ENCODE measurements around the gene RASGRP4. TPM values are rescaled to one million over a fixed set of nuclear protein-coding genes. Genes with fewer than 3 reads are reported as not detected.
"Not testable (repeated sequence)": the region's sequence is repeated elsewhere in the genome, so short reads cannot be mapped to it uniquely, and the experiment has no call there.

The RASGRP4 gene
- total RNA-seq, 1 donor from 2014 or later = 7.6 TPM

GRCh38 chr19:38429811-38430156 lies 3.8 kb upstream of the RASGRP4 start:
- TF ChIP-seq, protein P1, sequence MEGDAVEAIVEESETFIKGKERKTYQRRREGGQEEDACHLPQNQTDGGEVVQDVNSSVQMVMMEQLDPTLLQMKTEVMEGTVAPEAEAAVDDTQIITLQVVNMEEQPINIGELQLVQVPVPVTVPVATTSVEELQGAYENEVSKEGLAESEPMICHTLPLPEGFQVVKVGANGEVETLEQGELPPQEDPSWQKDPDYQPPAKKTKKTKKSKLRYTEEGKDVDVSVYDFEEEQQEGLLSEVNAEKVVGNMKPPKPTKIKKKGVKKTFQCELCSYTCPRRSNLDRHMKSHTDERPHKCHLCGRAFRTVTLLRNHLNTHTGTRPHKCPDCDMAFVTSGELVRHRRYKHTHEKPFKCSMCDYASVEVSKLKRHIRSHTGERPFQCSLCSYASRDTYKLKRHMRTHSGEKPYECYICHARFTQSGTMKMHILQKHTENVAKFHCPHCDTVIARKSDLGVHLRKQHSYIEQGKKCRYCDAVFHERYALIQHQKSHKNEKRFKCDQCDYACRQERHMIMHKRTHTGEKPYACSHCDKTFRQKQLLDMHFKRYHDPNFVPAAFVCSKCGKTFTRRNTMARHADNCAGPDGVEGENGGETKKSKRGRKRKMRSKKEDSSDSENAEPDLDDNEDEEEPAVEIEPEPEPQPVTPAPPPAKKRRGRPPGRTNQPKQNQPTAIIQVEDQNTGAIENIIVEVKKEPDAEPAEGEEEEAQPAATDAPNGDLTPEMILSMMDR (IDR thresholded peaks at IDR 0.05) = no peak
- ATAC-seq (no peak), DNase-seq (no peak)
- Histone ChIP-seq H3K27ac (no peak overlapping the region), H3K4me1 (no peaks in the 10 kb centered on the region), H3K36me3 (no peaks in the 10 kb centered on the region), H3K4me3 (no peak overlapping the region), H3K27me3 (peaks cover 19% of the 10 kb centered on the region), H3K9me3 (no peaks in the 10 kb centered on the region)
- intact Hi-C loops (cut with DNase I) = no loop called here

GRCh38 chr19:38429055-38429810 lies 3.2 kb upstream of the RASGRP4 start:
- DNase-seq = no peak
- no peak for ATAC-seq
- no peaks in the 10 kb centered on the region for H3K4me1 ChIP-seq
- H3K27me3 ChIP-seq = peaks cover 14% of the 10 kb centered on the region
- intact Hi-C loops (cut with DNase I) = no loop called here
- H3K4me3 ChIP-seq = no peak overlapping the region
- TF ChIP-seq, protein P1 (IDR thresholded peaks at IDR 0.05) = no peak
- H3K9me3 ChIP-seq = no peaks in the 10 kb centered on the region
- H3K27ac ChIP-seq = no peak overlapping the region
- H3K36me3 ChIP-seq = no peaks in the 10 kb centered on the region

DNA sequence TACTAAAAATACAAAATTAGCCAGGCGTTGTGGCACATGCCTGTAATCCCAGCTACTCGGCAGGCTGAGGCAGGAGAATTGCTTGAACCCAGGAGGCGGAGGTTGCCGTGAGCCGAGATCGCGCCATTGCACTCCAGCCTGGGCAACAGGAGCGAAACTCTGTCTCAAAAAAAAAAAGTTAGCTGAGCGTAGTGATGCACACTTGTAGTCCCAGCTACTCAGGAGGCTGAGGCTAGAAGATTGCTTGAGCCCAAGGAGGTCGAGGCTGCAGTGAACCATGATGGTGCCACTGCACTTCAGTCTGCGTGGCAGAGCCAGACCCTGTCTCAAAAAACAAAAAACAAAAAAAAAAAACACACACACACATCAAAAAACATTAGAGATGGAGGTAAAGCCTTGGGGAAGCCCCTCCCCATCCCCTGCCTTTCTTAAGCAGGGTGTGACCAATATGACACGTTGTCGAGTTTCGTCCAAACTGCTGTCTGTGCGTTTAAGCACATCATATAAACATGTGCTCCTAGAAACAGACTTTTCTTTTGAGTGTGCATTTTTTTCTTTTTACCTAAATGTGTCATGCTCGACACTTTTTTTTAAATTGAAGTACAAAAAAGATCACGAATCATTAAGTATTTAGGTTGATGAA lies 1.1 kb upstream of the RASGRP4 start:
- H3K9me3 ChIP-seq; H3K27ac ChIP-seq; H3K36me3 ChIP-seq; ATAC-seq; DNase-seq; intact Hi-C loops (cut with DNase I); H3K27me3 ChIP-seq; H3K4me3 ChIP-seq; H3K4me1 ChIP-seq: not testable (repeated sequence)

DNA sequence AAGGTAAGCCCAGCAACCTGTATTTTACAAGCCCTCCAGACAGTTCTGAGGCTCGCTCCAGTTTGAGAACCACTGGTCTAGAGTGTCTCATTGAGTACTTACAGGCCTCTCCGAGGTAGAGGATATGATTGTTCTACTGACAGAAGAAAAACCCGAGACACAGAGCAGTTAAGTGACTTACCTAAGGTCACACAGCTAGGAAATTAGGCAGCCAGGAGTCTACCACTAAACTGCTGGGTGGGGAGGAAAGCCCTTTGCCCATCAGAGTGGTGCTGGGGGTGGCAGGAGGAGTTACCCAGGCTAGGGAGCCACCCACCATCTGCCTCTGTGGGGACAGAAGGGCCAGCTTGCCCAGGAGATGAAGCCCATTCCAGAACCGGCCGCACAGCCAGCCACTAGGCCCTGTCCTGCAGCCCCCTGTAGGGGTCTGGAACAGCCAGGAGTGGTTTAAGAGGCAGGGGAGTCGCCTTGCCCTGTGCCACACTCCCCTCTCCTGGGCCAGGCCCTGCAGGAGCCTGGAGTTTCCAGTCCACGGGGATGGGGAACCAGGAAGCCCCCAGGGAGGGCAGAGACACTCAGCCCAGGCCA lies 703 bp downstream of the RASGRP4 start:
- TF ChIP-seq, protein P1 (IDR thresholded peaks at IDR 0.05) = no peak
- peak overlapping the region; percentile 58 for H3K27ac ChIP-seq
- H3K4me1 ChIP-seq = no peaks in the 10 kb centered on the region
- H3K4me3 ChIP-seq = peak overlapping the region; percentile 36
- H3K36me3 ChIP-seq = no peaks in the 10 kb centered on the region
- no peaks in the 10 kb centered on the region for H3K9me3 ChIP-seq
- peak; percentile 42 for ATAC-seq
- DNase-seq = no peak
- intact Hi-C loops (cut with DNase I) = no loop called here
- no peaks in the 10 kb centered on the region for H3K27me3 ChIP-seq

- H3K4me3 ChIP-seq = no peak overlapping the region
- no peaks in the 10 kb centered on the region for H3K27me3 ChIP-seq
- DNase-seq = no peak
- TF ChIP-seq, protein P1 (IDR thresholded peaks at IDR 0.05) = no peak
- no peak overlapping the region for H3K27ac ChIP-seq
- no peaks in the 10 kb centered on the region for H3K4me1 ChIP-seq
- H3K36me3 ChIP-seq = no peaks in the 10 kb centered on the region
- ATAC-seq = no peak
- intact Hi-C loops (cut with DNase I) = no loop called here
- no peaks in the 10 kb centered on the region for H3K9me3 ChIP-seq
These were observed 1.7 kb downstream of the RASGRP4 start for GRCh38 chr19:38424272-38424671.

DNA sequence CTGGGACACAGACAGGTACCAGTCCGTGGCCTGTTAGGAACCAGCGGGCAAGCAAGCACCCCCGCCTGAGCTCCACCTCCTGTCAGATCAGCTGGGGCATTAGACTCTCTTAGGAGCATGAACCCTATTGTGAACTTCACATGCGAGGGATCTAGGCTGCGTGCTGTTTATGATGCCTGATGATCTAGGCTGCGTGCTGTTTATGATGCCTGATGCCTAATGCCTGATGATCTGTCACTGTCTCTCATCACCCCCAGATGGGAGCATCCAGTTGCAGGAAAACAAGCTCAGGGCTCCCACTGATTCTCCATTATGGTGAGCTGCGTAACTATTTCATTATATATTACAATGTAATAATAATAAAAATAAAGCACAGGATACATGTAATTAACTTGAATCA lies 3.6 kb downstream of the RASGRP4 start:
- ATAC-seq = no peak
- H3K27ac ChIP-seq = no peak overlapping the region
- TF ChIP-seq, protein P1 (IDR thresholded peaks at IDR 0.05) = no peak
- no peaks in the 10 kb centered on the region for H3K9me3 ChIP-seq
- no peak for DNase-seq
- no peaks in the 10 kb centered on the region for H3K36me3 ChIP-seq
- H3K27me3 ChIP-seq = no peaks in the 10 kb centered on the region
- no peak overlapping the region for H3K4me3 ChIP-seq
- H3K4me1 ChIP-seq = peaks cover 3% of the 10 kb centered on the region
- intact Hi-C loops (cut with DNase I) = no loop called here

Data from upper lobe of right lung (tissue), 1 donor.